Memory B cell (primary cell): ENCODE data around the gene SLIT3.

Source experiments
- ATAC-seq: fragments of 150-1000 bp; cut with Tn5 transposase; 2 replicates; pipeline ENCODE4 v1.10.0; 2021; ENCODE audit warnings: low read depth, mild to moderate bottlenecking, moderate library complexity
- DNase-seq, 2 donors: peaks; one replicate each; pipeline ENCODE4 v3.0.0; 2022; ENCODE audit warnings: low spot score in 2 of 2
- H3K27ac Mint-ChIP-seq: one replicate; pipeline ENCODE4 v1.8.0; 2022; ENCODE audit warnings: mild to moderate bottlenecking, moderate library complexity, mixed read lengths
- H3K27me3 Mint-ChIP-seq: one replicate; pipeline ENCODE4 v1.8.0; 2022; ENCODE audit warnings: mixed read lengths
- H3K36me3 Mint-ChIP-seq: one replicate; pipeline ENCODE4 v1.8.0; 2022; ENCODE audit warnings: mild to moderate bottlenecking, mixed read lengths
- H3K4me1 Mint-ChIP-seq: one replicate; pipeline ENCODE4 v1.8.0; 2022; ENCODE audit warnings: mixed read lengths
- H3K4me3 Mint-ChIP-seq: one replicate; pipeline ENCODE4 v1.8.0; 2022; ENCODE audit warnings: mild to moderate bottlenecking, moderate library complexity, mixed read lengths
- H3K9me3 Mint-ChIP-seq: one replicate; pipeline ENCODE4 v1.8.0; 2022; ENCODE audit warnings: mixed read lengths

Gene SLIT3

DNA sequence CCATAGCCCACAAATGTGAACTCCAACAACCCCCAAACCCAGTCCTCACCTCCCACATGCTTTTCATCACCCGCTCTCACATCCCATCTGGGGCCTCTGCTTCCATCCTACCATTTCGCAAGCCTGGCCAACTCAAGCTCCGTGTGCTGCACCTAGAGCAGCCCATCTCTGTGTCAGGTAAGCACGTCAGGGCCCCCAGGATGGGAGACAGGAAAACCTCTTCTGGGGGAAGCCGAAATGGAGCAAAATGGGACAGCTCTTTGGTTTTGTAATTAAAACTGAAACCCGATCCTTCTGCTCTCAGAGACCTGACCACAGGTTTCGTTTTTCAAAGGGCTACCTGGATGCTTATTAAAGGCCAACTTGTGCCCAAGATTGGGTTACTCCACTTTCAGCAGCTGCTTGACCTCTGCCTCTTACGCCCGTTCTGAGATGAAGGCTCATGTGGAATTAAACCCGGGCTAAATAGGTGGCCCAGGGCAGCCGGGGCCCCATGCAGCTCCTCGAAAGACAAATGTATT is 287.7 kb downstream of the SLIT3 start:
- H3K4me1 Mint-ChIP-seq = no peaks in the 10 kb centered on the region
- no peaks in the 10 kb centered on the region for H3K36me3 Mint-ChIP-seq
- peaks cover 18% of the 10 kb centered on the region for H3K27me3 Mint-ChIP-seq
- H3K27ac Mint-ChIP-seq = no peak overlapping the region
- no peaks in the 10 kb centered on the region for H3K9me3 Mint-ChIP-seq
- ATAC-seq = no peak
- no peak for DNase-seq
- H3K4me3 Mint-ChIP-seq = no peak overlapping the region

DNA sequence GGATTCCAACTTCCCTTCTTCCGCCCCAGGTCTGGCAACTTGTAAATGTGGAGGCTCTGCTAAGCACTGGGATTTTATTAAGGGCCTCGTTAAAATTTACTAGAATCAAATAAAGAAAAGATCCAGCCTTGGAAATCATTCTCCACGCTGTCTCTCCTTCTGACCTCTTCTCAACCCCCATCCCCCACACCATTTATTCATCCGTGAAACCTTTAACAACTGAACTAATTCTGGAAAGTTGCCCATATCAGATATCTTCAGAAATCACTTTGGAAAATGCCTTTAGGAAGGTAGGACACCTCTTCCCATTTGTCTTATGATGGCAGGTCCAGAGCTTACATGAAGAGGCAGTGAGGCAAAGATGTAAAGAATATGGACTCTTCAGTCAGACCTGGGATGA is 288.5 kb downstream of the SLIT3 start:
- H3K27ac Mint-ChIP-seq = no peak overlapping the region
- H3K36me3 Mint-ChIP-seq = no peaks in the 10 kb centered on the region
- H3K27me3 Mint-ChIP-seq = peaks cover 18% of the 10 kb centered on the region
- H3K9me3 Mint-ChIP-seq = no peaks in the 10 kb centered on the region
- no peak for DNase-seq
- no peak overlapping the region for H3K4me3 Mint-ChIP-seq
- H3K4me1 Mint-ChIP-seq = no peaks in the 10 kb centered on the region
- ATAC-seq = no peak

DNA sequence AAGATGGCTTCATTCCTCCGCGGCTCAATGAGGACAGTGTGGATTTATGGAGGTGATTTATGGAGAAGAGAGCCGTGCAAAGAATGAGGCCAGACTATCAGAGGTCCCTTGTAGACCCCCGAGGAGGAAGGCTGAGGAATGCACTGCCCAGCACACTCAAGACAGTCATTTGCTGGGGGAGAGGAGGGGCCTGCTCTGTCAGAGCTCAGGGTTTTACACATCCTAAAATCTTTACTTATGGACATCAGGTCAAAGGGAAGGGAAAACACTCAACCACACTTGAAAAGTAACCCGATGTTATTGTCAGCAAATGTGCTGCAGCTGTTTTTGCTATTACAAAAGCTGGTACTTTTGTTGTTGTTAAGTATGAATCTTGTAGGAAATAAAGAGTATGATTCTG is 289.5 kb downstream of the SLIT3 start:
- Mint-ChIP-seq H3K9me3 (no peaks in the 10 kb centered on the region), H3K36me3 (no peaks in the 10 kb centered on the region)
- no peak for DNase-seq

DNA sequence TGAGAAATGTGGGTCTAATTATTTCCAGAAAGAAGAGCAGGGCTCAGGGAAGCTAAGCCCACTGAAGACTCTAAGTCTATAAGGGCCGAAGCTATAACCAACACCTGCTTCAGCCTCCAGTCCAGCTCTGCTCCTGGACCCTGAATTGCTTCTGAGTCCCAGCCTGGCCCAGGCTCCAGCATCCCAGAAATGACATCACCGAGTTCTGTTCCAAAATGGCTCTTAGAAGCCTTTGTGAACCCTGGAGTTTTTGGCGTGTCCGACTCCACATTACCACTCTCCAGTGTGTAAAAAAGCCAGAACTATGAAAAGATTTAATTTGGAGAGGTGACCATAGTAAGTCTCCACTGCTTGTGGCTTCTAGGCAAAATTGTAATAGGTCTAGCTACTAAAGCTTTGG is 289.9 kb downstream of the SLIT3 start:
- no peaks in the 10 kb centered on the region for H3K4me1 Mint-ChIP-seq
- H3K27ac Mint-ChIP-seq = no peak overlapping the region
- H3K9me3 Mint-ChIP-seq = no peaks in the 10 kb centered on the region
- ATAC-seq (no peak), DNase-seq (no peak)
- H3K27me3 Mint-ChIP-seq = peaks cover 20% of the 10 kb centered on the region
- no peaks in the 10 kb centered on the region for H3K36me3 Mint-ChIP-seq
- no peak overlapping the region for H3K4me3 Mint-ChIP-seq

More for the DNA sequence above, 289.5 kb downstream of the SLIT3 start:
- no peaks in the 10 kb centered on the region for H3K4me1 Mint-ChIP-seq
- no peak overlapping the region for H3K27ac Mint-ChIP-seq
- no peak overlapping the region for H3K4me3 Mint-ChIP-seq
- ATAC-seq = no peak
- H3K27me3 Mint-ChIP-seq = peaks cover 20% of the 10 kb centered on the region

DNA sequence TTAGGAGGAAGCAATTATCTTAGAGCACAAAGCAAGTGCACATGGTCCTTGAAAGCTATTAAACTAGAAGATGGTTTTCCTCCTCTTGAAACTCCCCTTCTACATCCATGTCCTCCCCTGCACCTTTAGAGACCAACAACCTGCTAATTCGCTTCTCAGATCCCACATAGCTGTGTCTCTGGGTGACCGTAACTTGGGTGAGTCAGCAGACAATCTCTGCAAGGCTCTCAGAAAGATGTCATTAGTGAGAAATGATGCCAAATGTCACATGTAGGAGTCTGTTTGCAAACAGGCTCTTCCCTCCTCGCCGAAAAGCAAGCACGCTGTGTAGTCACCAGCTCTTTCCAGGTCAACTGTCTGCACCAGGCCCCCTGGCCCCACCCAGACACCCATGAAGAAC is 291.8 kb downstream of the SLIT3 start:
- Mint-ChIP-seq H3K9me3 (no peaks in the 10 kb centered on the region), H3K36me3 (no peaks in the 10 kb centered on the region), H3K27me3 (peaks cover 15% of the 10 kb centered on the region), H3K27ac (no peak overlapping the region), H3K4me1 (no peaks in the 10 kb centered on the region), H3K4me3 (no peak overlapping the region)
- ATAC-seq (no peak), DNase-seq (no peak)

DNA sequence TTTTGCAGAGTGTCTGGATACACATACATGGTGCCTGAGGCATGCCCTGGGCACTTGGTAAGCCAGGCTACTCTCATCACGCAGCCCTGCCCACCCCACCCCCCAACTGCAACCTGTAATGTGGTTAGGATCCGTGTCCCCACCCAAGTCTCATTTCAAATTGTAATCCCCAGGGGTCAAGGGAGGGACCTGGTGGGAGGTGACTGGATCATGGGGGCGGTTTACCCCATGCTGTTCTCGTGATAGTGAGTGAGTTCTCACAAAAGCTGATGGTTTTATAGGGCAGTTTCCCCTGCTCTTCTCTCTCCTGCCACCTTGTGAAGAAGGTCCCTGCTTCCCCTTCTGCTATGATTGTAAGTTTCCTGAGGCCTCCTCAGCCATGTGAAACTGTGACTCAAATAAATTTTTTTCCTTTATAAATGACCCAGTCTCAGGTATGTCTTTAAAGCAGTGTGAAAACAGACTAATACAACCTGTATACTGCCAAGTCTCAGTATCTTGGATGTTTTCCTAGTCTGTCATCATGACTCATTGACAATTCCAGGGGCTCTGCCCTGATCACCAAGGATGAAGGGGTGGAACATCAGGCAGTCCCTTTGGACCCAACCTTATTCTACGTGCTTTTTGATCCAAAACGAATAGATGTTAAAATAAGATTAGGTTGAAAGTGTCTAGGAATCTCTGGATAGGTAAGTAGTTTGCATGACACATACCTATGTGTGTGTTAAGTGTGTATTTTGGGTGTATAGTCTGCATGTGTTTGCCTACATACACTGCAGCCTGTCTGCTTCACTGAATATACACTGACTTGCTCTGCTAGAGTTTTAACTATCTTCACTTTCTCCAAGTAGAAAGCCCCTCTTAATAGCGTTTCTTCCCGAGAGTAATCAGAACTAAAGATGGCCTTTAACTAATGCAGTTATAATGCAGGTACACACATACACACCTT is 293.8 kb downstream of the SLIT3 start:
- Mint-ChIP-seq H3K27ac (no peak overlapping the region), H3K4me1 (no peaks in the 10 kb centered on the region), H3K9me3 (no peaks in the 10 kb centered on the region), H3K36me3 (no peaks in the 10 kb centered on the region), H3K4me3 (no peak overlapping the region), H3K27me3 (peaks cover 12% of the 10 kb centered on the region)
- ATAC-seq (no peak), DNase-seq (no peak)

DNA sequence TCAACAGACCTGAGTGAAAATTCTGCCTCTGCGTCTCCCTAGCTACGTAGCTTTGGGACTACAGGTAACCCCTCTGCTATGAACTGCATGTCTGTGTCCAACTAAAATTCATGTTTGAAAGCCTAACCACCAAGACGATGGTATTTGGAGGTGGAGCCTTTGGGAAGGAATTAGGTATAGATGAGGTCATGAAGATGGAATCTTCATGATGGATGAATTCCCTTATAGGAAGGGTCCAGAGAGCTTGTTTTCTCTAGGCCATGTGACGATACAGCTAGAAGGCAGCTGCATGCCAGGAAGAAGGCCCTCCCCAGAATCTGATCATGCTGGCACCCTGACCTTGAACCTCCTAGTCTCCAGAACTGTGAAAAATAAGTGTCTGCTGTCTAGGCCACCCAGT is 296.4 kb downstream of the SLIT3 start:
- H3K36me3 Mint-ChIP-seq = no peaks in the 10 kb centered on the region
- no peak overlapping the region for H3K27ac Mint-ChIP-seq

DNA sequence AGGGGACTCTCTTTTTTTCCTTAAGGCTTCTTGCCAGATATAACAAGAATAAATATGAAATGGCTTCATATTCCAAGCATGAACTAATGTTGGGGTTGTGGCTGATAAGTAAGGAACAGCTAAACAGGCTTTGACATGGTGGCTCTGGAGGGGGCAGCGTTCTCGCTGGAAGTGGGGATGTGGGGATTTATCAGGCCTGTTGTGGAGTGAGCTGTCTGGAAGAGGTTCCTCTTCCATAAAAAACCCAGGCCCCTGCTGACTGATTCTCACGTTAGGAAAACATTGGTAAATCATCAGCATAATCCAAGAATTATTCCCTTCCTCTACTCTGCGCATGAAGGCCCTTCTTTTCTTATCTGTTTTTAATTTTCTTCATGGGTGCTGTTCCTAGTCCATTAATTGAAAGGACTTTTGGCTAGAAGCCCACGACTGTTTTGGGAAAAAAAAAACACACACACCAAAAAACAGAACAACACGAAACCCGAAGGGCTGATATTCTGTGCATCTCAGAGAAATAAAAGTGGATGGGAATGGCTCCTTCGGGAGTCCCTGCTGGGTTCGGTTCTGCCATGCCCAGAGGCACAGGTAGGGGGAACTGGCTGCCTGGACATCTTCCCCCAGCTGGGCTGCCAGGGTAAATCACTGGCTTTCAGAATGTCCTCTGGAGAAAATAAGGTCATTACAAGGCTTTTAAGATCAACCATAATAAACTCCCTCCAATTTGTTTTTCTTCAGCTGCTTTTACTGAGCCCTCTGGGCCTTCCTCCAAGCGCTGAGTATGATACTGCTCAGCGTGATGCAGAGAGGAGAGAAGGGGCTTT is 297.0 kb downstream of the SLIT3 start:
- DNase-seq (no peak), ATAC-seq (no peak)
- Mint-ChIP-seq H3K27me3 (peaks cover 7% of the 10 kb centered on the region), H3K4me3 (no peak overlapping the region), H3K27ac (no peak overlapping the region), H3K4me1 (no peaks in the 10 kb centered on the region), H3K9me3 (no peaks in the 10 kb centered on the region), H3K36me3 (no peaks in the 10 kb centered on the region)

More for the DNA sequence above, 296.4 kb downstream of the SLIT3 start:
- H3K27me3 Mint-ChIP-seq = peaks cover 7% of the 10 kb centered on the region
- H3K9me3 Mint-ChIP-seq = no peaks in the 10 kb centered on the region
- H3K4me3 Mint-ChIP-seq = no peak overlapping the region
- ATAC-seq = no peak
- H3K4me1 Mint-ChIP-seq = no peaks in the 10 kb centered on the region
- DNase-seq = no peak

DNA sequence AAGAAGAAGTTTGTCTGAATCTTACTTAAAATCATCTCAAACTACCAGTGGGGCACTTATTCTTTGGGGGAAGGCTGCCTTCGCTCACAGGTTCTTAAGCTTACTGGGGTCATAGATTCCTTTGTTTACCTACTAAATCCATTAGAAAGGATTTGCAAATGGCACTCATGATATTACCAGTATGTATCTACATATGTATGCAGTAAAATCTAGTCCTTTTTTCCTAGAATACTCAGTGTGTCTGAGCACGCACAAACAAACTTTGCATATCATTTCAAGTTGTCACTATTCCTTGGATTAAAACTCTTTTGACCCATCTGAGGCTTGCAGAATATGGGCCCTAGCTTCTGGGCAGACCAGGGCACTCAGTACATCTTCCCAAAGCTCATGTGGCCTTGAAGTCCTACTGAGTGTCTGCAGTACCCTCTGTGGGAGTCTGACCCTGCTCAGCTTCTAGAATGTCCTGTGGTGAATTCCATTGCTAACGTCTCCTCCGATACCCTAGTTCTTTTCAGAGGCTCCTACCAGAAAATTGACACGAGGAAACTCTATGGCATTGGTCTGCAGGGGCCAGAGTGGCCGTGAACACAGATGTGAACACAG is 297.9 kb downstream of the SLIT3 start:
- H3K4me1 Mint-ChIP-seq = no peaks in the 10 kb centered on the region
- H3K4me3 Mint-ChIP-seq = no peak overlapping the region
- DNase-seq = no peak
- ATAC-seq = no peak
- H3K27ac Mint-ChIP-seq = no peak overlapping the region
- peaks cover 4% of the 10 kb centered on the region for H3K27me3 Mint-ChIP-seq
- no peaks in the 10 kb centered on the region for H3K9me3 Mint-ChIP-seq
- H3K36me3 Mint-ChIP-seq = no peaks in the 10 kb centered on the region

DNA sequence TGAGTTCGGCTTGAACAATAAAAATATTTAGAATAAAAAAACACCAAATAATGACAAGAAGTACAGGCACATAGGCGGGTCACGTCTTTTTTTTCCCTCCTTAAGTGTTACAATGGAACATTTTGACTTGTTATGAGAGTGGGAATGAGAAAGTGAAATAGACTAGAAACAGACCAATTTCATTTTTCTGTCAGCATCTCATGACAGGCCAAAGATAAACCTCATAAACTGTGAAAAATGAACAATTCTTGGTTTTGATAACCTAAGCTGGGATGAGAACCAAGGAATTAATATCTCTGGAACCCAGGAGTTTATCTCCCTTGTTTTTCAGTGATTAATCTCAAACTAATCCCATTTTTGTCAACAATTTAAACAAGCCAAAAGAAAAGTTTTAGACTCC is 299.5 kb downstream of the SLIT3 start:
- H3K4me3 Mint-ChIP-seq = no peak overlapping the region
- H3K27me3 Mint-ChIP-seq = peaks cover 4% of the 10 kb centered on the region
- no peaks in the 10 kb centered on the region for H3K9me3 Mint-ChIP-seq
- no peaks in the 10 kb centered on the region for H3K36me3 Mint-ChIP-seq
- ATAC-seq = no peak
- H3K4me1 Mint-ChIP-seq = no peaks in the 10 kb centered on the region
- H3K27ac Mint-ChIP-seq = no peak overlapping the region
- no peak for DNase-seq

DNA sequence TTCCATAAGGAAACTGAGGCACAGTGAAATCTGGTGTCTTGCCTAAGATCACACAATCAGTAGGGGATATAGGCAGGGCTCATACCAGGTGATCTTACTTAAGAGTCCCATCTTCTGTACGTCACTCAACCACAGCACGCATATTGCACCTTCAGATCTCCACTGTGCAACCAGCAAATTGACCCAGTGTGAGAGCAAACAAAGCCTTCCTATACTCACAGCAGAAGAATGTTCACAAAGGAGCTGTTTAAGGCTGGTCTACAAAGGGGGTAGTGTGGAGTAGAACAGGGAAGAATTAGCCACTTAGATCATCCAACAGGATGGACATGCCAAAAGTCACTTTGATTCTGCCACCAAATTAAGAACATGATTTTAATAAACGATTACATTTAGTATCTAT is 305.9 kb downstream of the SLIT3 start:
- no peak for ATAC-seq
- DNase-seq = no peak
- H3K4me1 Mint-ChIP-seq = no peaks in the 10 kb centered on the region

DNA sequence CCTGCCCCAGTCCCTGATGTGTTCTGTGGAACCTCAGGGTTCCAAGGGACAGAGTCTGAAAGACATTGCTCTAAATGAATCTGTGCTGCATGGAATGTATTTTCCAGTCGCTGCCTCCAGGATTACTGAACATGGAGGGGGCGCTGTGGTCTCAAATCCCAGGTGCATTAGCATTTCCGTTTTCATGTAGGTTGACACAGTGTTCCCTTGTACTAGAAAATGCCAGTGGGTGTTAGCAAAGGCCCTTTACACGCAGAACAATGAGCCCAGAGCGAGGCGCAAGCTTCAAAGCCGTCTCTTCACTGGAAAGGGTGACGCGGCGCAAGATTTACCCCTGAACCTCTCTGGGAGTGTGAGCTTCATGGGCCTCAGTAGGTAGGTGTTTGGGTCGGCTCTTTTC is 308.3 kb downstream of the SLIT3 start:
- Mint-ChIP-seq H3K4me1 (no peaks in the 10 kb centered on the region), H3K27me3 (peaks cover 4% of the 10 kb centered on the region), H3K36me3 (no peaks in the 10 kb centered on the region), H3K9me3 (no peaks in the 10 kb centered on the region), H3K27ac (no peak overlapping the region), H3K4me3 (no peak overlapping the region)
- ATAC-seq (no peak), DNase-seq (no peak)

More for the DNA sequence above, 305.9 kb downstream of the SLIT3 start:
- Mint-ChIP-seq H3K36me3 (no peaks in the 10 kb centered on the region), H3K27me3 (peaks cover 4% of the 10 kb centered on the region), H3K4me3 (no peak overlapping the region), H3K9me3 (no peaks in the 10 kb centered on the region), H3K27ac (no peak overlapping the region)

DNA sequence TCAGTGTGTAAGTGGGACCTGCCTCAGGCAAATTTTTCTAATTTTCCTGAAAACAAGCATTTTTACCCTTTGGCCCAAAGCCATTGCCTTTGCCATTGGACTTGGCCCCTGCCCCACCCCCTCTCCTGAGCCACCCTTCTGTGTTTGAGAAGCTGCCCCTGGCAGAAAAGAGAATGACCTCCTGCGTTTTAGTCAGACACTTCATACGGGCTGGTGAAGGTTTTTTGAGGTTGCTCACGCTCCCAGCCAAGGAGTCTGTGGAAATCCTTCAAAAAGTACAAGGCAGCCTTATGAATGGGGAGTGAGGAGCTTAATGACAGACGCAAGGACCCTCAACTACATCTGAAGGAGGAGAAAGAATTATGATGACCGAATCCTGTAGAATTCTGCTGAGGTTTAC is 308.9 kb downstream of the SLIT3 start:
- Mint-ChIP-seq H3K4me1 (no peaks in the 10 kb centered on the region), H3K27me3 (peaks cover 7% of the 10 kb centered on the region), H3K27ac (no peak overlapping the region), H3K4me3 (no peak overlapping the region), H3K9me3 (no peaks in the 10 kb centered on the region), H3K36me3 (no peaks in the 10 kb centered on the region)
- DNase-seq (no peak), ATAC-seq (no peak)

DNA sequence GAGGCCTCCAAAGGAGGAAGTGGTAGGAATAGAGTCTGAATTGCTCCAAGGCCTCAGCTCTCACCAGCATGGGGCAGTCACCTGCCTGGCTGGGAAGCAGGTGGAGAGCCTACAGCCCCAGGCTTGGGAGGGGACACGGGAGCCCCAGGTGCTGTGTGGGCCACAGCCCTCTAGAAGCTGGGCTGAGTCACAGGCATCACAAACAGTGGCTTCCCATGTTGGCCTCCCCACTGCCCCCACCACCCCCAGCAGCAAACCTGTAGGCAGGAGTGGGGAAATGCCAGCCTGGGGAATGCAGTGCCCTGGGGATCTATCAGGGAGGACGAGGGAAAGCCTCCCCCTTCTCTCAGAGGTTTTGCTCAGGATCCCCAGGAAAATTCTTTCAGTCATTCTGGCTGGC is 309.6 kb downstream of the SLIT3 start:
- Mint-ChIP-seq H3K9me3 (no peaks in the 10 kb centered on the region), H3K4me1 (no peaks in the 10 kb centered on the region), H3K36me3 (no peaks in the 10 kb centered on the region), H3K27ac (no peak overlapping the region), H3K27me3 (peaks cover 7% of the 10 kb centered on the region), H3K4me3 (no peak overlapping the region)
- DNase-seq = no peak
- ATAC-seq = no peak
